HL-60 (cell line): ENCODE data around the gene TEX28.
A peak's percentile ranks its signal among the peaks of the same experiment; 100 is the strongest.

Experiments used
- DNase-seq, 2 experiments: peaks; one replicate each; pipeline ENCODE4 v3.0.0-alpha.2; 2010 to 2020; ENCODE audit warnings: low read depth in 1 of 2, low spot score in 1 of 2
- H3K27ac ChIP-seq: fragments of 250-450 bp; sonication (Bioruptor Pico); replicated peaks from 2 replicates; pipeline ENCODE4 v1.5.1; 2020; ENCODE audit warnings: mild to moderate bottlenecking, moderate library complexity
- H3K27me3 ChIP-seq: fragments of 250-450 bp; sonication (Bioruptor Pico); 2 replicates; pipeline ENCODE4 v1.5.1; 2021; ENCODE audit warnings: mild to moderate bottlenecking, moderate library complexity; ENCODE audit not compliant: insufficient read depth, poor library complexity, severe bottlenecking
- H3K4me3 ChIP-seq: replicated peaks from 2 replicates; pipeline ENCODE4 v1.5.1; 2011; ENCODE audit warnings: mild to moderate bottlenecking, control low read depth, low read length; ENCODE audit not compliant: insufficient read depth
- CTCF ChIP-seq: IDR thresholded peaks from one replicate; pipeline ENCODE4 v1.5.1; 2011; ENCODE audit warnings: low read length, control low read depth, inconsistent platforms; ENCODE audit not compliant: insufficient read depth
- GABPA ChIP-seq: IDR thresholded peaks from 2 replicates; pipeline ENCODE4 v1.6.1; 2012; ENCODE audit warnings: low read depth
- POLR2AphosphoS5 ChIP-seq: IDR thresholded peaks from 2 replicates; pipeline ENCODE4 v1.6.1; 2012; ENCODE audit warnings: low read depth
- SPI1 ChIP-seq: IDR thresholded peaks from 2 replicates; pipeline ENCODE4 v1.6.1; 2012; ENCODE audit warnings: low read depth, mild to moderate bottlenecking, borderline replicate concordance
- TF ChIP-seq, protein P1 (sequence below): IDR thresholded peaks from 2 replicates; pipeline ENCODE4 v1.6.1; 2012; ENCODE audit warnings: low read depth; ENCODE audit not compliant: insufficient replicate concordance

The TEX28 gene

DNA sequence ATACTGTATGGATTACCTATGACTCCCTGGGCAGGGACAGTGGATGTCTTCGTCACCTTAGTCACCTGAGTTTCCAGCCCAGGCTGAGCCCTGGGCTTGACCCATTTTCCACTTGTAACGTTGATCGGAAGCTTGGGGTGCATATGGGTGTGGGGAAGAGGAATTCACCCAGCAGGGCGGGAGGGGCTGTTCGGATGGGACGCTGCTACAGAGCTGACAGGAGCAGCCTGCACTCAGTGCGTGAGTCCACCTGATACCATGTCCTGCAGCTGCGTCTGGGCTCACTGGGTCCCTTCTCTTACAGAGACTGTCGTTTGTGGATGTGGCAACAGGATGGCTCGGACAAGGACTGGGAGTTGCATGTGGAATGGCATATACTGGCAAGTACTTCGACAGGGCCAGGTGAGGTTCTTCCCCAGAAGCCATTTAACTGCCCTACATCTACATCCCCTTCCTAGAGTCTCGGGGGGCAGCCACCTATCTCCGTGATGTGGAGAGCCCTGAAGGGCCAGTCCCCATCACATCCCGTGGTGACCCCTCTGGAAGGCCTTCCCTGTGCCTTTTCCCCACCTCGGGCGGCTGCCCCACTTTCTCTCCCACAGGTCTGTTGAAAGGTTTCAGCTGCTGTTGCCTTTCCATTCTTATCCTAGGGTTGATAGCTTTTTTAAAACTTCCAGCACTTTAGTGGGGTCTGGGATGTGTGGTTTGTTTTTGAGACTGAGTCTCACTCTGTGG, 14.3 kb upstream of the TEX28 start:
- TF ChIP-seq CTCF (no peak), GABPA (no peak), SPI1 (no peak), POLR2AphosphoS5 (no peak)
- TF ChIP-seq, protein P1, sequence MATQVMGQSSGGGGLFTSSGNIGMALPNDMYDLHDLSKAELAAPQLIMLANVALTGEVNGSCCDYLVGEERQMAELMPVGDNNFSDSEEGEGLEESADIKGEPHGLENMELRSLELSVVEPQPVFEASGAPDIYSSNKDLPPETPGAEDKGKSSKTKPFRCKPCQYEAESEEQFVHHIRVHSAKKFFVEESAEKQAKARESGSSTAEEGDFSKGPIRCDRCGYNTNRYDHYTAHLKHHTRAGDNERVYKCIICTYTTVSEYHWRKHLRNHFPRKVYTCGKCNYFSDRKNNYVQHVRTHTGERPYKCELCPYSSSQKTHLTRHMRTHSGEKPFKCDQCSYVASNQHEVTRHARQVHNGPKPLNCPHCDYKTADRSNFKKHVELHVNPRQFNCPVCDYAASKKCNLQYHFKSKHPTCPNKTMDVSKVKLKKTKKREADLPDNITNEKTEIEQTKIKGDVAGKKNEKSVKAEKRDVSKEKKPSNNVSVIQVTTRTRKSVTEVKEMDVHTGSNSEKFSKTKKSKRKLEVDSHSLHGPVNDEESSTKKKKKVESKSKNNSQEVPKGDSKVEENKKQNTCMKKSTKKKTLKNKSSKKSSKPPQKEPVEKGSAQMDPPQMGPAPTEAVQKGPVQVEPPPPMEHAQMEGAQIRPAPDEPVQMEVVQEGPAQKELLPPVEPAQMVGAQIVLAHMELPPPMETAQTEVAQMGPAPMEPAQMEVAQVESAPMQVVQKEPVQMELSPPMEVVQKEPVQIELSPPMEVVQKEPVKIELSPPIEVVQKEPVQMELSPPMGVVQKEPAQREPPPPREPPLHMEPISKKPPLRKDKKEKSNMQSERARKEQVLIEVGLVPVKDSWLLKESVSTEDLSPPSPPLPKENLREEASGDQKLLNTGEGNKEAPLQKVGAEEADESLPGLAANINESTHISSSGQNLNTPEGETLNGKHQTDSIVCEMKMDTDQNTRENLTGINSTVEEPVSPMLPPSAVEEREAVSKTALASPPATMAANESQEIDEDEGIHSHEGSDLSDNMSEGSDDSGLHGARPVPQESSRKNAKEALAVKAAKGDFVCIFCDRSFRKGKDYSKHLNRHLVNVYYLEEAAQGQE: no peak
- Histone ChIP-seq H3K27me3 (no peaks in the 10 kb centered on the region), H3K27ac (no peak overlapping the region), H3K4me3 (no peak overlapping the region)
- DNase-seq: no peak

DNA sequence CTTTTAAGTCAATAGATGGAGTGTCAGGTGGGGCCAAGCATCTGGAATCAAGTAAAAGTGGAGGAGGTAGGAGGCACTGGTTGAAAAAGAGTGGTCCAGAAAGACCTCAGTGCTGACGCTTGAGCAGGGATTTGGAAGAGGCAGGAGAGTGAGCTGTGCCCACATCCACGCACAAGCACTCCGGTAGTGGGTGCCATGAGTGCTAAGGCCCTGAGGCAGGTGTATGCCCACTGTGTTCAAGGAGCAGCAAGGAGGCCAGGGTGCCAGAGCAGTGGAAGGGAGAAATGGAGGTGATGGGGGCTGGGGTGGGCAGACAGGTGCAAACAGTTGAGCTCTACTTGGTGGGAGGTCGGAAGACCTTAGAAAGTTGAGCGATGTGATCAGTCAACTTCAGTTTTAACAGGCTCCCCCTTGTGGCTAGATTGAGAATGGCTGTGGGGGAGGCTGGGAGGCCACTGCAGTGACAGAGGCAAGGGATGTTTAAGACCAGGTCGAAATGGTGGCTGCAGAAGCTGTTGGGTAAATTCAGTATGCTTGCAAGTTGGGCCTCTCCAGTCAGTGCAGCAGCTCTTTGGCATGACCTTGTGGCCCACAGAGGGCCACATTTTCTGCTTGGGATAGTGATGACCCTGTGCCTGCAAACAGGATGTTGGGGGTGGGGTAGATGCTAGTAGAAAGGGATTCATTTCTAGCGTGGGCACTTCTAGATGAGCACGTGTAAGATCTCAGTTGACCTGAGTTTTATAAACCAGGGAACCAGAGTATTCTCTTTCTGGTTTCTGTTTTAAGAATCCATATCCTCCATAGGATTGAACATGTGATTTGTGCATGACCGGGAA, 13.4 kb upstream of the TEX28 start:
- Histone ChIP-seq H3K27ac (no peak overlapping the region), H3K27me3 (no peaks in the 10 kb centered on the region), H3K4me3 (no peak overlapping the region)
- DNase-seq: peak in 1 of 2 experiments; percentile 69
- TF ChIP-seq SPI1 (no peak), POLR2AphosphoS5 (no peak), CTCF (peak; percentile 58), GABPA (no peak)
- TF ChIP-seq, protein P1: no peak

- TF ChIP-seq SPI1: no peak
- TF ChIP-seq CTCF: no peak
- no peak for TF ChIP-seq POLR2AphosphoS5
- TF ChIP-seq, protein P1: no peak
- TF ChIP-seq GABPA: no peak
- no peak overlapping the region for H3K27ac ChIP-seq
- no peaks in the 10 kb centered on the region for H3K27me3 ChIP-seq
These were observed 12.3 kb upstream of the TEX28 start for GRCh38 chrX:154307202-154307601.

More at GRCh38 chrX:154307202-154307601, 12.3 kb upstream of the TEX28 start:
- DNase-seq: no peak
- H3K4me3 ChIP-seq: no peak overlapping the region
